ENCODE results near the gene KIF1C. TPM values are rescaled to one million over a fixed set of nuclear protein-coding genes. Genes with fewer than 3 reads are reported as not detected.

KIF1C gene
- total and polyA plus RNA-seq, 8 donors: 22.3 to 103 (median 75.4) TPM

DNA sequence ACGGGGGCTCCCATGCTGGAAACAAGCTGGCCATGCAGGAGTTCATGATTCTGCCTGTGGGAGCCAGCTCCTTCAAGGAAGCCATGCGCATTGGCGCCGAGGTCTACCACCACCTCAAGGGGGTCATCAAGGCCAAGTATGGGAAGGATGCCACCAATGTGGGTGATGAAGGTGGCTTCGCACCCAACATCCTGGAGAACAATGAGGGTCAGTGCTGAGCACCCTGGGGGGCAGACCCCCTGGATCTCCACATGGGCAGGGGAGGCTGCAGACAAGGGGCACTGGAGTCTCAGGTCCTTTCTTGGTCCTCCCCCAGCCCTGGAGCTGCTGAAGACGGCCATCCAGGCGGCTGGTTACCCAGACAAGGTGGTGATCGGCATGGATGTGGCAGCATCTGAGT is 42.7 kb upstream of the KIF1C start:
- WGBS, 2 donors: 93 to 95% methylated on average over 8 of the region's 8 CpGs
- peaks cover 5 to 13% (median 6%) of the 10 kb centered on the region in 3 donors for H3K36me3 ChIP-seq
- FAIRE-seq: no peak
- H3K27ac ChIP-seq: no peak overlapping the region
- H3K27me3 ChIP-seq: no peaks in the 10 kb centered on the region
- peak in 2 of 6 donors; percentile 21 to 36 for DNase-seq
- H3K4me3 ChIP-seq: no peak overlapping the region
- intact Hi-C loops (cut with DNase I): no loop called here
- peaks cover 0 to 3% (median 0%) of the 10 kb centered on the region in 3 donors for H3K4me1 ChIP-seq
- no peaks in the 10 kb centered on the region for H3K9me3 ChIP-seq
- ATAC-seq: no peak
- TF ChIP-seq, protein P1, sequence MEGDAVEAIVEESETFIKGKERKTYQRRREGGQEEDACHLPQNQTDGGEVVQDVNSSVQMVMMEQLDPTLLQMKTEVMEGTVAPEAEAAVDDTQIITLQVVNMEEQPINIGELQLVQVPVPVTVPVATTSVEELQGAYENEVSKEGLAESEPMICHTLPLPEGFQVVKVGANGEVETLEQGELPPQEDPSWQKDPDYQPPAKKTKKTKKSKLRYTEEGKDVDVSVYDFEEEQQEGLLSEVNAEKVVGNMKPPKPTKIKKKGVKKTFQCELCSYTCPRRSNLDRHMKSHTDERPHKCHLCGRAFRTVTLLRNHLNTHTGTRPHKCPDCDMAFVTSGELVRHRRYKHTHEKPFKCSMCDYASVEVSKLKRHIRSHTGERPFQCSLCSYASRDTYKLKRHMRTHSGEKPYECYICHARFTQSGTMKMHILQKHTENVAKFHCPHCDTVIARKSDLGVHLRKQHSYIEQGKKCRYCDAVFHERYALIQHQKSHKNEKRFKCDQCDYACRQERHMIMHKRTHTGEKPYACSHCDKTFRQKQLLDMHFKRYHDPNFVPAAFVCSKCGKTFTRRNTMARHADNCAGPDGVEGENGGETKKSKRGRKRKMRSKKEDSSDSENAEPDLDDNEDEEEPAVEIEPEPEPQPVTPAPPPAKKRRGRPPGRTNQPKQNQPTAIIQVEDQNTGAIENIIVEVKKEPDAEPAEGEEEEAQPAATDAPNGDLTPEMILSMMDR (IDR thresholded peaks at IDR 0.05): no peak

DNA sequence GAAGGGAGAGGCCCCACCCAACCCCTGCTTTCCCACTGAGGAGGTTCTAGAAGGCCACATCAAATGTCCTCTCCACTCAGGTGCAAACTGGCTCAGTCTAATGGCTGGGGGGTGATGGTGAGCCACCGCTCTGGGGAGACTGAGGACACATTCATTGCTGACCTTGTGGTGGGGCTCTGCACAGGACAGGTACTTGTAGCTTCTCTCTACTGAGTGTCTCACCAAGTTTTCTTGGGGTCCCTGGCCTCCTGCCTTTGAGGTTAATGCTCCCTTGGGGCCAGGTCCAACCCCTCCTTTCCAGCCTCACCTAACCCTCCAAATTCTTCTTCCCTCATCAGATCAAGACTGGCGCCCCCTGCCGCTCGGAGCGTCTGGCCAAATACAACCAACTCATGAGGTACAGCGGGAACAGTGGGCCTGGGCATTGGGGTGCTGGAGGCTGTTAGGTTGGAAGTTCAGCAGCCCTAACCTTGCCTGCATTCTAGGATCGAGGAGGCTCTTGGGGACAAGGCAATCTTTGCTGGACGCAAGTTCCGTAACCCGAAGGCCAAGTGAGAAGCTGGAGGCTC is 41.2 kb upstream of the KIF1C start:
- 66 to 76% methylated on average over 10 of the region's 10 CpGs for WGBS, 2 donors
- Histone ChIP-seq H3K4me3 (no peak overlapping the region), H3K27me3 (no peaks in the 10 kb centered on the region), H3K36me3 (peaks cover 5 to 15% (median 6%) of the 10 kb centered on the region in 3 donors), H3K9me3 (no peaks in the 10 kb centered on the region), H3K27ac (no peak overlapping the region), H3K4me1 (no peaks in the 10 kb centered on the region)
- TF ChIP-seq, protein P1 (IDR thresholded peaks at IDR 0.05): peak in 2 of 4 donors; percentile 12 to 18
- peak in 3 of 6 donors; percentile 27 to 79 (median 67) for DNase-seq
- intact Hi-C loops (cut with DNase I): no loop called here
- FAIRE-seq: no peak
- peak in 2 of 4 donors; percentile 50 to 51 for ATAC-seq

DNA sequence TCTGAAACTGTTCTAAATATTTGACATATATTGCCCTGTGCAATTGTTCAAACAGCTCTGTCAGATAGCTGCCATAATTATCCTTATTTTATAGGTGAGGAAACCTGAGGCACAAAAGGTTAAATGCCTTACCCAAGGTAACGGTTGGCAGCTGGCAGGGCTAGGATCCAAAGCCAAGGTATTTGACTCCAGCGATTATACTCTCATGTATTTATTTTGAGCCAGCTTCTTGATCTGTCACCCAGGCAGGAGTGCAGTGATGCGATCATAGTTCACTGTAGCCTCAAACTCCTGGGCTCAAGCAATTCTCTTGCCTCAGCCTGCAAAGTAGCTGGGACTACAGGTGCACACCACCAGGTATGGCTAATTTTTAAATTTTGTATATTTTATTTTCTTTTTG is 39.6 kb upstream of the KIF1C start:
- 47 to 53% methylated on average over 3 of the region's 3 CpGs for WGBS, 2 donors
- no peaks in the 10 kb centered on the region for H3K4me1 ChIP-seq
- DNase-seq: no peak
- no peaks in the 10 kb centered on the region for H3K9me3 ChIP-seq
- H3K27ac ChIP-seq: no peak overlapping the region
- H3K4me3 ChIP-seq: no peak overlapping the region
- intact Hi-C loops (cut with DNase I): no loop called here
- no peaks in the 10 kb centered on the region for H3K27me3 ChIP-seq
- H3K36me3 ChIP-seq: peaks cover 5 to 15% (median 6%) of the 10 kb centered on the region in 3 donors
- TF ChIP-seq, protein P1 (IDR thresholded peaks at IDR 0.05): no peak
- FAIRE-seq: no peak
- no peak for ATAC-seq

DNA sequence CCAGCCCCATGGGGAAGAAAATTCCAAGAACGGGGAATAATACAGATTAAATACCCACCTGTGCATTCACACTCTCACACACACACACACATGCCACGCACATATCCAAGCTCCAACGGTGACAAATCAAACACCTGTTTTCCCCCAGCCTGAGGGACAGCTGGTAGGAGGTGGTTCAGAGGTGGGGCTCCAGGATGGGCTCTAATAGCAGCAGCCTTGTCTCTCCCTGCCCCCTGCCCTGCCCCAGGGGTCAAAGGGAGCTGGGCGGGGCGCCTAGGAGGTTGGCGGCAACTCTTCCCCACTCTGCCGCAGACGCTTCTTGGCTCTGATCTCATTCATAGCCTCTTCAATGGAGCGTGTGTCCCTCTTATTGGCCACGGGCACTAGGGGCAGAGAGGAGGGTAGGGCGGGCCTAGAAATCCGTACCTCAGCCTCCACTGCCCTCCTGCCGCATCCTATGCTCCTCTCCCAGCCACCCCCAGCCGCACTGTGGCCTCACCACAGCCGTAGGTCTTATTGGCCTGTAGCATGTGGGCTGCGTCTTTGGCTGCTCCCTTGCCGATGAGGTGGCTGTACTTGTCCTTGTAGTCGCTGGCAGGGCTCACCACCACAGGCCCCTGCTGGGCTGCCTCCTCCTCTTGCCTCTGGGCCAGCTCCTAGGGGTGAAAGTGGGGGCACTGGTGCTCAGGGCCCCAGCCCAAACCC is 38.3 kb upstream of the KIF1C start:
- WGBS, 2 donors: 88 to 89% methylated on average over 18 of the region's 18 CpGs
- no peak for FAIRE-seq
- Histone ChIP-seq H3K4me3 (no peak overlapping the region), H3K27me3 (no peaks in the 10 kb centered on the region), H3K36me3 (peaks cover 5 to 15% (median 6%) of the 10 kb centered on the region in 3 donors), H3K4me1 (no peaks in the 10 kb centered on the region), H3K9me3 (no peaks in the 10 kb centered on the region), H3K27ac (no peak overlapping the region)
- TF ChIP-seq, protein P1 (IDR thresholded peaks at IDR 0.05): no peak
- intact Hi-C loops (cut with DNase I): no loop called here
- peak in 1 of 4 donors; percentile 11 for ATAC-seq
- DNase-seq: no peak

Measured in pancreas (tissue), 10 donors.